GM21576 (cell line): ENCODE results near the gene DENND6B.

Experiments used
- ATAC-seq: cut with Tn5 transposase; IDR thresholded peaks from one replicate; pipeline ENCODE4 v1.9.1; 2021; ENCODE audit warnings: mild to moderate bottlenecking, moderate library complexity; ENCODE audit not compliant: unreplicated experiment

DENND6B gene

DNA sequence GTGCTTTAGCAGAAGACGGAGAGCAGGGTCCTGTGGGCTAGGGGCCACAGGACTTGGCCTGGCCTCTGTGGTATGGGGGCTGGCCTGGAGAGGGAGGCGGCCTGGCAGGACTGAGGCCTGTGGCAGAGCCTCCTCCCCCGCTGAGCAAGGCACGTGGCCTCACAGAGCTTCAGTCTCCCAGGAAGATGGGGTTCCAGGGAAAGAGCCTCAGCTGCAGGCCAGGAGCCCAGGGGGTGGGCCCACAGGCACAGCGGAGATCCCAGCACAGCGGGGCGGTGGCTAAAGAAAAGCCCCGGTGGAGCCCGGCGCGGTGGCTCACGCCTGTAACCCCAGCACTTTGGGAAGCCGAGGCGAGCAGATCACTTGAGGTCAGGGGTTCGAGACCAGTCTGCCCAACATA is 67.5 kb downstream of the DENND6B start:
- ATAC-seq: no peak
